HL-60 (cell line): ENCODE results near the gene SMAP1.
A peak's percentile ranks its signal among the peaks of the same experiment; 100 is the strongest.

Source experiments
- DNase-seq, 2 experiments: peaks; one replicate each; pipeline ENCODE4 v3.0.0-alpha.2; 2010 to 2020; ENCODE audit warnings: low read depth in 1 of 2, low spot score in 1 of 2
- H3K27ac ChIP-seq: fragments of 250-450 bp; sonication (Bioruptor Pico); replicated peaks from 2 replicates; pipeline ENCODE4 v1.5.1; 2020; ENCODE audit warnings: mild to moderate bottlenecking, moderate library complexity
- H3K27me3 ChIP-seq: fragments of 250-450 bp; sonication (Bioruptor Pico); 2 replicates; pipeline ENCODE4 v1.5.1; 2021; ENCODE audit warnings: mild to moderate bottlenecking, moderate library complexity; ENCODE audit not compliant: insufficient read depth, poor library complexity, severe bottlenecking
- H3K4me3 ChIP-seq: replicated peaks from 2 replicates; pipeline ENCODE4 v1.5.1; 2011; ENCODE audit warnings: mild to moderate bottlenecking, control low read depth, low read length; ENCODE audit not compliant: insufficient read depth
- GABPA ChIP-seq: IDR thresholded peaks from 2 replicates; pipeline ENCODE4 v1.6.1; 2012; ENCODE audit warnings: low read depth
- POLR2AphosphoS5 ChIP-seq: IDR thresholded peaks from 2 replicates; pipeline ENCODE4 v1.6.1; 2012; ENCODE audit warnings: low read depth
- SPI1 ChIP-seq: IDR thresholded peaks from 2 replicates; pipeline ENCODE4 v1.6.1; 2012; ENCODE audit warnings: low read depth, mild to moderate bottlenecking, borderline replicate concordance
- TF ChIP-seq, protein P1 (sequence below): IDR thresholded peaks from 2 replicates; pipeline ENCODE4 v1.6.1; 2012; ENCODE audit warnings: low read depth; ENCODE audit not compliant: insufficient replicate concordance
- TF ChIP-seq, protein P2 (sequence below): IDR thresholded peaks from one replicate; pipeline ENCODE4 v1.5.1; 2011; ENCODE audit warnings: low read length, control low read depth, inconsistent platforms; ENCODE audit not compliant: insufficient read depth

Gene SMAP1

DNA sequence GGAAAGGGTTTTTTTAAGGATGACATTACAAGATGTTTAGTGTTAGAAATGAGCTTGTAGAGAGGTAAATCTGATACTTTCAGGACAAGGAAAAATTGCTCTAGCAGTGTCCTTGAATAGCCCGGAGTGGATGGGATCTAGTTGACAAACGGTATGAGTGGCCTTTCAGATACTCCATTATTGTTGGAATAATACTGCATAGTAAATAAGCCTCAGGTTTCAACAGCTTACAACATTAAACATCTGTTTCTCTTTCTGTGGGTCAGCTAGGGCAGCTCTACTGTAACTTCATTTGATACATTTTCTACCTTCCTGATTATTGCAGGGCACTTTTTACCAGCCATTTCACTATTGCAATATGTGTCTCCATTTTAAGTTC lies 171.2 kb downstream of the SMAP1 start:
- no peak overlapping the region for H3K27ac ChIP-seq
- no peak overlapping the region for H3K4me3 ChIP-seq
- TF ChIP-seq SPI1 (no peak), POLR2AphosphoS5 (no peak), GABPA (no peak)
- TF ChIP-seq, protein P1, sequence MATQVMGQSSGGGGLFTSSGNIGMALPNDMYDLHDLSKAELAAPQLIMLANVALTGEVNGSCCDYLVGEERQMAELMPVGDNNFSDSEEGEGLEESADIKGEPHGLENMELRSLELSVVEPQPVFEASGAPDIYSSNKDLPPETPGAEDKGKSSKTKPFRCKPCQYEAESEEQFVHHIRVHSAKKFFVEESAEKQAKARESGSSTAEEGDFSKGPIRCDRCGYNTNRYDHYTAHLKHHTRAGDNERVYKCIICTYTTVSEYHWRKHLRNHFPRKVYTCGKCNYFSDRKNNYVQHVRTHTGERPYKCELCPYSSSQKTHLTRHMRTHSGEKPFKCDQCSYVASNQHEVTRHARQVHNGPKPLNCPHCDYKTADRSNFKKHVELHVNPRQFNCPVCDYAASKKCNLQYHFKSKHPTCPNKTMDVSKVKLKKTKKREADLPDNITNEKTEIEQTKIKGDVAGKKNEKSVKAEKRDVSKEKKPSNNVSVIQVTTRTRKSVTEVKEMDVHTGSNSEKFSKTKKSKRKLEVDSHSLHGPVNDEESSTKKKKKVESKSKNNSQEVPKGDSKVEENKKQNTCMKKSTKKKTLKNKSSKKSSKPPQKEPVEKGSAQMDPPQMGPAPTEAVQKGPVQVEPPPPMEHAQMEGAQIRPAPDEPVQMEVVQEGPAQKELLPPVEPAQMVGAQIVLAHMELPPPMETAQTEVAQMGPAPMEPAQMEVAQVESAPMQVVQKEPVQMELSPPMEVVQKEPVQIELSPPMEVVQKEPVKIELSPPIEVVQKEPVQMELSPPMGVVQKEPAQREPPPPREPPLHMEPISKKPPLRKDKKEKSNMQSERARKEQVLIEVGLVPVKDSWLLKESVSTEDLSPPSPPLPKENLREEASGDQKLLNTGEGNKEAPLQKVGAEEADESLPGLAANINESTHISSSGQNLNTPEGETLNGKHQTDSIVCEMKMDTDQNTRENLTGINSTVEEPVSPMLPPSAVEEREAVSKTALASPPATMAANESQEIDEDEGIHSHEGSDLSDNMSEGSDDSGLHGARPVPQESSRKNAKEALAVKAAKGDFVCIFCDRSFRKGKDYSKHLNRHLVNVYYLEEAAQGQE: no peak
- TF ChIP-seq, protein P2, sequence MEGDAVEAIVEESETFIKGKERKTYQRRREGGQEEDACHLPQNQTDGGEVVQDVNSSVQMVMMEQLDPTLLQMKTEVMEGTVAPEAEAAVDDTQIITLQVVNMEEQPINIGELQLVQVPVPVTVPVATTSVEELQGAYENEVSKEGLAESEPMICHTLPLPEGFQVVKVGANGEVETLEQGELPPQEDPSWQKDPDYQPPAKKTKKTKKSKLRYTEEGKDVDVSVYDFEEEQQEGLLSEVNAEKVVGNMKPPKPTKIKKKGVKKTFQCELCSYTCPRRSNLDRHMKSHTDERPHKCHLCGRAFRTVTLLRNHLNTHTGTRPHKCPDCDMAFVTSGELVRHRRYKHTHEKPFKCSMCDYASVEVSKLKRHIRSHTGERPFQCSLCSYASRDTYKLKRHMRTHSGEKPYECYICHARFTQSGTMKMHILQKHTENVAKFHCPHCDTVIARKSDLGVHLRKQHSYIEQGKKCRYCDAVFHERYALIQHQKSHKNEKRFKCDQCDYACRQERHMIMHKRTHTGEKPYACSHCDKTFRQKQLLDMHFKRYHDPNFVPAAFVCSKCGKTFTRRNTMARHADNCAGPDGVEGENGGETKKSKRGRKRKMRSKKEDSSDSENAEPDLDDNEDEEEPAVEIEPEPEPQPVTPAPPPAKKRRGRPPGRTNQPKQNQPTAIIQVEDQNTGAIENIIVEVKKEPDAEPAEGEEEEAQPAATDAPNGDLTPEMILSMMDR: no peak
- DNase-seq: no peak
- no peaks in the 10 kb centered on the region for H3K27me3 ChIP-seq

DNA sequence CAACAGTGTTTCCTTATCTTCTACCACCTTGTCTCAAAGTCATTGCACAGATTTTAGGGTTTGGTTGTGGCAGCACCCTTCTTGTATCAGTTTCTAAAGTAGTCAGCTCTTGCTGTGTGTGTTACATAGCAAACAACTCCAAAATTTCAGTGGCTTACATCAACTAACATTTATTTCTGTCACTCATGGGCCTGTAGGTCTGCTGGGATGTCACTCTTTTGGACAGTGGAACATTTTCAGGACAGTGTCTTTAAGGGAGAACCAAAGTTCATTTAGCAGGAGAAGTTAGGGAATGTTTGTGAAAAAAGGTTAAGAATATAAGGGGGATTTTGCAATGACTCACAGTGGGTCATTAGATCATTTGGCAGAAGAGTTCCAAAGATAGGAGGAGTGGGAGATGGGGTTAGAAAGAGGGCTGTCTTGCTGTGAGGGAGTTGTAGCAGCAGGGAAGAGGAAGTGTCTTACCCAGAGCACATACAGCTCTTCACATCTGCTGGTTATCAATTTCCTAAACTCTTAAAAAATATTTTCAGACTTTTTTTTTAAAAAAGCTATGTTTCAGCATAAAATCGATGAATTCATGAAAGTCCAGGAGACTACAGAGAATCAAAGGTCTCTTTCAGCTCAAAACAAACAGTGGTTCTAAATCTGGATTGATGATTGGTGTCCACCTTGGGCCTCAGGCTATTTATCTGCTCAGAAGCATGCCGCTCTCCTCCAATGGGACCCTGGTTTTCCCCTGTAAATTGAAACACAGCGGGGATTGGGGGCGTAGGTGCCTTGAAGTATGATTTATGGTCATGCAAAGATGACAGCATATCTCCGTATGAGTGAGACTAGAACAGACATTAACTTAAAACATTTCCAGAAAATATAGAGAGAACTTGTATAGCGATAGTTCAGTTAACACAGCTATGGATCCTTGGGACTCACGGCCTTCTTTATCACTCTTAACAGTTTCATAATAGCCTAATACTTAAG lies 171.9 kb downstream of the SMAP1 start:
- no peak overlapping the region for H3K4me3 ChIP-seq
- no peaks in the 10 kb centered on the region for H3K27me3 ChIP-seq
- no peak for DNase-seq
- no peak for TF ChIP-seq POLR2AphosphoS5
- TF ChIP-seq, protein P1: no peak
- TF ChIP-seq GABPA: no peak
- TF ChIP-seq SPI1: peak; percentile 32; the same call in 1 of the 2 replicates
- TF ChIP-seq, protein P2: no peak
- H3K27ac ChIP-seq: no peak overlapping the region

DNA sequence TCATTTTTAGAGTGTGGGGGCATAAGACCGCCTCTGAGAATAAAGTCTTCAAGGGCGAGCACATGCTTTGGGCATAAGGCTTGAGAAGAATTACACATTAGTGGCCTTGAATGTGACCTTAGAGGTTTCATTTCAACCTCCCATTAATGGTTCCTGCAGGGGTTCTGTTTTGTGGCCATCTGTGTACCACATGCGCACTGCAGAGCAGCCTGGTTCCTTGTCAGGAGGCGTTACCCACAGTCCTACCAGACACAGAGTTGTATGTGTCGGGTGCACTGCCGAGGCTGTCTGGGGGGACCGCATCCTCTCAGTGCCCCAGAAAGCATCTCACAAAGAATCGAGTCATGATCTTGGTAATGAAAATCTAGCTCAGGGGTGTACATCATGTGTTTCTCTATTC lies 173.4 kb downstream of the SMAP1 start:
- TF ChIP-seq, protein P1: no peak
- TF ChIP-seq GABPA: no peak
- TF ChIP-seq SPI1: no peak
- TF ChIP-seq, protein P2: no peak
- no peak for TF ChIP-seq POLR2AphosphoS5
- DNase-seq: no peak

More for the DNA sequence above, 173.4 kb downstream of the SMAP1 start:
- H3K27me3 ChIP-seq: no peaks in the 10 kb centered on the region
- no peak overlapping the region for H3K4me3 ChIP-seq
- no peak overlapping the region for H3K27ac ChIP-seq
